AG04449 (cell line): ENCODE data around the gene ZNF524.

Source experiments
- CTCF ChIA-PET: fragments of 350-600 bp; formaldehyde crosslinking; extraction: SDS; loops from one replicate; lab custom pipeline; 2021; ENCODE audit warnings: antibody characterized with exemption; lab: Yijun Ruan, JAX
- POLR2A ChIA-PET: fragments of 400-600, 350-600 bp; formaldehyde crosslinking; extraction: SDS; loops from one replicate; lab custom pipeline; 2020; ENCODE audit warnings: antibody characterized with exemption, inconsistent platforms; lab: Yijun Ruan, JAX
- DNase-seq: peaks from one replicate; pipeline ENCODE4 v3.0.0-alpha.2; 2010; ENCODE audit warnings: low read depth, low spot score
- H3K4me3 ChIP-seq: 2 replicates; pipeline ENCODE4 v1.5.1; 2011; ENCODE audit warnings: low read depth, mild to moderate bottlenecking, control low read depth, low read length
- TF ChIP-seq, protein P1 (sequence below): IDR thresholded peaks from one replicate; pipeline ENCODE4 v1.5.1; 2011; ENCODE audit warnings: mild to moderate bottlenecking, moderate library complexity, low read length, control low read depth, inconsistent platforms; ENCODE audit not compliant: insufficient read depth; ENCODE audit errors: missing control alignments

Gene ZNF524

DNA sequence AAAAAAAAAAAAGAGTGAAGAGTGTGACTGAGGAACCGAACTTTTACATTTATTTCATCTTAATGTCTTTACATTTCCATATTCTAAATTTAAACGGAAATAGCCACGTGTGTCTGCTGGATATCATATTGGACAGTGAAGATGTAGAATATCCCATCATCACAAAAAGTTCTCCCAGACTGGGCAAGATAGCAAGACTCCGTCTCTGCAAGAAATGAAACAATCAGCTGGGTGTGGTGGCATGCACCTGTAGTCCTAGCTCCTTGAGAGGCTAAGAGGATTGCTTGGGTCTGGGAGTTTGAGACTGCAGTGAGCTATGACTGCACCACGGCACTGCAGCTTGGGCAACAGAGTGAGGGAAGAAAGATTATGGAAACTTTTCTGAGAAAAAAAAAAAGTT, 23.3 kb upstream of the ZNF524 start:
- POLR2A ChIA-PET: interaction anchor here (0.5 kb wide), 1 partner anchor 29 kb away, joined by 3 read pairs; no protein-coding TSS in a partner anchor
- no peak overlapping the region for H3K4me3 ChIP-seq
- CTCF ChIA-PET: no interaction called here
- DNase-seq: no peak
- TF ChIP-seq, protein P1, sequence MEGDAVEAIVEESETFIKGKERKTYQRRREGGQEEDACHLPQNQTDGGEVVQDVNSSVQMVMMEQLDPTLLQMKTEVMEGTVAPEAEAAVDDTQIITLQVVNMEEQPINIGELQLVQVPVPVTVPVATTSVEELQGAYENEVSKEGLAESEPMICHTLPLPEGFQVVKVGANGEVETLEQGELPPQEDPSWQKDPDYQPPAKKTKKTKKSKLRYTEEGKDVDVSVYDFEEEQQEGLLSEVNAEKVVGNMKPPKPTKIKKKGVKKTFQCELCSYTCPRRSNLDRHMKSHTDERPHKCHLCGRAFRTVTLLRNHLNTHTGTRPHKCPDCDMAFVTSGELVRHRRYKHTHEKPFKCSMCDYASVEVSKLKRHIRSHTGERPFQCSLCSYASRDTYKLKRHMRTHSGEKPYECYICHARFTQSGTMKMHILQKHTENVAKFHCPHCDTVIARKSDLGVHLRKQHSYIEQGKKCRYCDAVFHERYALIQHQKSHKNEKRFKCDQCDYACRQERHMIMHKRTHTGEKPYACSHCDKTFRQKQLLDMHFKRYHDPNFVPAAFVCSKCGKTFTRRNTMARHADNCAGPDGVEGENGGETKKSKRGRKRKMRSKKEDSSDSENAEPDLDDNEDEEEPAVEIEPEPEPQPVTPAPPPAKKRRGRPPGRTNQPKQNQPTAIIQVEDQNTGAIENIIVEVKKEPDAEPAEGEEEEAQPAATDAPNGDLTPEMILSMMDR: no peak

DNA sequence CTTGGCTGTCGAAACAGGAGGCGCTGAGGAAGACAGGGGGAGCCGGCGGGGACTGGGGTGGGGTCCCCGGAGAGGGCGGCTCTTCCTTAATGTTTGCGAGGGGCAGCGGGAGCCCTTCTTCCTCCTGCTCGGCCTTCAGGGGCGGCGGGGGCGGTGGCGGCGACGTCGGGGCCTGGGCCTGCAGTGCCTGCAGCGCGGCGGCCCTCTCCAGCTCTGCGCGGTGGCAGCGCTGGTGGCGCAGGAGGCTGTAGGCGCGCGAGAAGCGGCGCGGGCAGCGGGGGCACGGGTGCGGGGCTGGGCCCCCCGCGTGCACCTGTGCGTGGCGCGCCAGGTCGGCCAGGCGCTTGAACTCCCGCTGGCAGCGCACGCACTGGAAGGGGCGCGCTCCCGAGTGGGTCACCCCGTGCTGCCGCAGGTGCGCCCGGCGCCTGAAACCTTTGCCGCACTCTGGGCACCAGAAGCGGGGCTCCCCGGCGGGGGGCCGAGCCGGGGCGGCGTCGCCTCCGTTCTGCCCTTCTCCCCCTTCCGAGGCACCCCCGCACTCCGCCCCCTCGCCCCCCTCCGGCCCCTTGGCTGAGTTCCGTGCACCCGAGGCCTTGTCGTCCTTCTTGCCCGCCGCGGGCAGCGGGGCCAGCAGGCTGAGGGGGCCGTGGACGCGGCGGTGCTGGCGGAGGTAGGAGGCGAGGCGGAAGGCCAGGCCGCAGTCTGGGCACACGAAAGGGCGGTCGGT, 21.9 kb upstream of the ZNF524 start:
- TF ChIP-seq, protein P1: no peak
- DNase-seq: no peak
- H3K4me3 ChIP-seq: no peak overlapping the region
- ChIA-PET CTCF (interaction anchor here (1.2 kb wide), 1 partner anchor 62 kb away, joined by 4 read pairs; no protein-coding TSS in a partner anchor), POLR2A (no interaction called here)

DNA sequence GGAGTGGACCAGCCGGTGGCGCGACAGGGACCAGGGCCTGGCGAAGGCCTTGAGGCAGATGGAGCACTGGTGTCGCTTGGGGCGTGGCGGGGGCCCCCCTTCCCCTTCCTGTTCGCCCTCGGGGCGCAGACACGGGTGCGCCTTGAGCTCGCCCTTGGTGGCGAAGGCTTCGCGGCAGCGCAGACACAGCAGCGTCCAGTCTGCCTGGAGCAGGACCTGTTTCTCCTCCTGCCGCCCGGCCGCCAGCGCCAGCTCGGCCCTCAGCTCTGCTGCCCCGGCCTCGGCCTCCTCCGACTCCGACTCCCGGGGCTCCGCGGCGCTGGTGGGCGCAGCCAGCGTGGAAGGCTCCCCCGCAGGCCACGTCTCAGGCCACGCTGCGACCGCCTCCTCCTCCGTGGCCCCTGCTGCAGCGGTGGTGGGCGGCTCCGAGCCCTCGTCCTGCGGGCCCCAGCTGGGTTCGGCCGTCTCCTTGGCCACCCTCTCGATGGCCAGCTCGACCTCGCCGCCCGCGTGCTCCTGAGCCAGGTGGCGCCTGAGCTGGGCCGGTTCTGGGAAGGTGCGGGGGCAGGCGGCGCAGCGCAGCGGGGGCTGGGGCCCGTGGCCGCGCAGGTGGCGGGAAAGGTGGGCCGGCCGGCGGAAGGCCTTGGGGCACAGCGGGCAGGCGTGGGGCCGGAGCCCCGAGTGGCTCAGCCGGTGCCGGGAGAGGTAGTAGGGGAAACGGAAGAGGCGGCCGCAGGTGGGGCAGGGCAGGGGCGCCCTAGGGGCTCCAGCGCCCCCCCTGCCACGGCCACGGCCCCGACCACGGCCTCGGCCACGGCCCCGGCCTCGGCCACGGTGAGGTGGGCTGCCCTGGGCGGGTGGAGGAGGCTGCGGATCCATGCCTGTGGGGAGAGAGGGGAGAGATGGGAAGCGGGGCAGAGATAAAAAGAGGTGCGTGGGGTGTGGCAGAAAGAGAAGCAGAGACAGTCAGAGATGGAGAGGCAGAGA, 21.0 kb upstream of the ZNF524 start:
- no peak for DNase-seq
- TF ChIP-seq, protein P1: no peak
- CTCF ChIA-PET: interaction anchor here (1.2 kb wide), 1 partner anchor 63 kb away, joined by 4 read pairs; no protein-coding TSS in a partner anchor
- H3K4me3 ChIP-seq: peak overlapping the region; percentile 96
- POLR2A ChIA-PET: no interaction called here

DNA sequence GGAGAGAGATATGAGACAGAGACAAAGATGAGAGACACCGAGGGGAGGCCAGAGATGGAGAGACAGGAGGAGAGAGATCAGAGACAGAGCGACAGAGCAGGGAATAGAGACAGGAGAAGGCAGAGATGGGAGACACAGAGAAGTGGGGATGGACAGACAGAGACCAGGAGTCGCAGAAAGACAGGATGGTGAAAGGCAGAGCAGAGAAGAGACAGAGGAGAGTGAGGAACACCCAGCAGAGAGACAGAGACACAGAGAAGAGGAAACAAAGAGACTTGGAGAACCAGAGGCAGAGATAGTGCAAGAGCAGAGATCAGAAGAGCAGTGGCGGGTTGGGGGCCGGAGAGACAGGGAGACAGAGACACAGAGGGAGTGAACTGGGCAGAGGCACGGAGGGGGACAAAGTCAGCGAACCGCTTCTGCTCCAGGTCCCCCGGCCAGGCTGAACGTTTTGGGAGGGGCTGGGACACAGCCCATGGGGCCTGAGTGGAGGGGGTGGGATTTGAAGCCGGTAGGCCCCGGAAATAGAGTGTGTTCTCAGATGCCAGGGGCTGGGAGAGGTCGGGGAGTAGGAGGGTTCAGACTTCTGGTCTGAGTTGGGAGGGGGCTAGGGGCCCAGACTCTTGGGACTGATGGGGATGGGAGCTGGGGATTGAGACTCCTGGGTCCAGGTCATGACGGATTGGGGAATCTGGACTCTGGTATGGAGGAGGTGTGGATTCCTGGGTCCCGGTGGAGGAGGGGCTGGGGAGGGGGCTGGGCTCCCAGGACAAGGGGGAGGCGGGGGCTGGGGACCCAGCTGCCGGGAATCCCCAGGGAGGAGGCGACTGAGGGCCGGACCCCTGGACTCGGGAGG, 20.1 kb upstream of the ZNF524 start:
- H3K4me3 ChIP-seq: peak overlapping the region; percentile 96
- ChIA-PET CTCF (interaction anchor here (0.7 to 1.6 kb wide), 5 partner anchors 27 to 288 kb away, joined by 3 read pairs; no protein-coding TSS in a partner anchor), POLR2A (interaction anchor here (0.6 to 0.9 kb wide), 3 partner anchors 26 to 1131 kb away, joined by 3 read pairs; partner anchors contain the start of gene LENG8)
- no peak for DNase-seq
- TF ChIP-seq, protein P1: no peak

DNA sequence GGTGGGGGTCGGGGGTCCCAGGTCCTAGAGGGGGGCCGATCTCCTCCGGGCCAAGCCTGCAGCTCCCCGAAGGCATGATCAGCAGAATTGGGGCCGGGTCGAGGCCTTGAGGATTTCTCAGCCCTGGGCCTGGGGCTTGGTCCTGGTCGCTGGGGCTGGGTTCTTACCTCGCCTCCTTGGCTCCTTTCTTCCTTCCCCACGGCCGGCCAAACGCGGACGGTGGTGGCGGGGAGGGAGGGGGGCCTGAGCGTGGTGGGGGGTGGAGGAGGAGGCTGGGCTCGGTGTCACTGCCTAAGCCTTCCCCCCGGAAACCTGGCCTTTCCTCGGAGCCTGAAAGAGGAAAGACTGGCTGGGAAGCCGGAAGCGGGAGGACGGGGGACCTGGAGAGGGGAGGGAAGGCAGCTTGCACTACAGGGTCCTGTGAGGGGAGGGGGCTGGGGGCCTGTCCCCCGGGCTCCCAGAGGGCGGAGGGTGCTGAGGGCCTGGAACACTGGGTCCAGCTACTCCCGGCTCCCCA, 19.4 kb upstream of the ZNF524 start, which contains the start of gene ZNF579:
ZNF579 (minus strand) TSS at position 221 of the 517 bp plus-strand sequence. CDS start 1,209 bp downstream, outside the sequence.
- H3K4me3 ChIP-seq: peak within 1 kb of the TSS; percentile 96
- no peak for DNase-seq
- TF ChIP-seq, protein P1: no peak
- ChIA-PET CTCF (interaction anchor here (0.7 to 1.6 kb wide), 5 partner anchors 26 to 288 kb away, joined by 3 read pairs; no protein-coding TSS in a partner anchor), POLR2A (interaction anchor here (0.6 to 0.9 kb wide), 4 partner anchors 10 to 1132 kb away, joined by 3 read pairs; partner anchors contain the start of gene LENG8)
